VCaP (cell line): ENCODE results near the gene HOXC6.

Experiments
- H3K27ac ChIP-seq: fragments of 450-650 bp; 2 replicates; pipeline ENCODE4 v1.5.1; 2017
- TF ChIP-seq, protein P1 (sequence below): fragments of 450-650 bp; conservative IDR thresholded peaks from 2 replicates; pipeline ENCODE4 v1.5.1; 2017; ENCODE audit warnings: mild to moderate bottlenecking, moderate library complexity

Gene HOXC6

DNA sequence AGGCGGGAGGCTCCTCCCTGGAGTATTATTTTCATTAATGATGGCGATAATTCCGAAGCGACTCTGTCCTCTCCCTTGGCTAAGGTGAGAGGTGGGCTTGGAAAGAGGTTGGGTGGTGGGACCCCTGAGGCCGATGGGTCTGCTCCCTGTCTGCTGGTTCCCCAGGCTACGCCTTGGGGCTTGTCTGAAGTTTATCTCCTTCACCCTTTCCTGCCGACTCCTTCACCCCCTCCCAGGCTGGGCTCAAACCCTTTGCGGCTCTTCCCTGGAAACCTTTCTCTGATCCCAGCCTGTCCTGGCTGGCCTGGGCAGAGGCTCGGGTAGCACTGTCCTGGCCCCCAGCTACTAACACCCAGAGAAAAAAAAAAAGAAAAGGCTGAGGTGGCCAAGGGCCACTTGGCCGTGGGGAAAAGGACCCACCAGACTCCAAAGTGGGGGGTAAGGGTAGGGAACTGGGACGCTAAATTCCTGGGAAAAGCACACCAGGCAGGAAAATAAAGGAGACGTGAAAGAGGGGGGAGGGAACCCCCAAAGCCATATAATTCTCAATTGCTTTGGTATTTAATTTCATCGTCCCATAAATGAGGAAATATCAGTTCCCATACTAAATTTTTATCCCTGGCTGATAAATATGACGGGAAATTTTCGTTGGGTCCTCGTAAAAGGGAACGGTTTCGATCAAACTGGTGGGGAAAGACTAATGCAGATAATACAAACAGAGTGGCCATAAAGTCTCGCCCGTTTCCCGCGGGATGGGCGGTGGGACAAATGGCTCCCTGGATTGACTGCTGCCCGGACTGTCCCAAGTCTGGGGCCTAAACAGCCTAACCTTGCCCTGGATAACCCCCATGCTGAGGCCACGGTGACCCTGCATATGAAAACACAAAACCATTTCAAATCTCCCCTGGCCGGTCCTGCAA is 45.3 kb upstream of the HOXC6 start:
- H3K27ac ChIP-seq = no peak overlapping the region
- TF ChIP-seq, protein P1, sequence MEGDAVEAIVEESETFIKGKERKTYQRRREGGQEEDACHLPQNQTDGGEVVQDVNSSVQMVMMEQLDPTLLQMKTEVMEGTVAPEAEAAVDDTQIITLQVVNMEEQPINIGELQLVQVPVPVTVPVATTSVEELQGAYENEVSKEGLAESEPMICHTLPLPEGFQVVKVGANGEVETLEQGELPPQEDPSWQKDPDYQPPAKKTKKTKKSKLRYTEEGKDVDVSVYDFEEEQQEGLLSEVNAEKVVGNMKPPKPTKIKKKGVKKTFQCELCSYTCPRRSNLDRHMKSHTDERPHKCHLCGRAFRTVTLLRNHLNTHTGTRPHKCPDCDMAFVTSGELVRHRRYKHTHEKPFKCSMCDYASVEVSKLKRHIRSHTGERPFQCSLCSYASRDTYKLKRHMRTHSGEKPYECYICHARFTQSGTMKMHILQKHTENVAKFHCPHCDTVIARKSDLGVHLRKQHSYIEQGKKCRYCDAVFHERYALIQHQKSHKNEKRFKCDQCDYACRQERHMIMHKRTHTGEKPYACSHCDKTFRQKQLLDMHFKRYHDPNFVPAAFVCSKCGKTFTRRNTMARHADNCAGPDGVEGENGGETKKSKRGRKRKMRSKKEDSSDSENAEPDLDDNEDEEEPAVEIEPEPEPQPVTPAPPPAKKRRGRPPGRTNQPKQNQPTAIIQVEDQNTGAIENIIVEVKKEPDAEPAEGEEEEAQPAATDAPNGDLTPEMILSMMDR = no peak

DNA sequence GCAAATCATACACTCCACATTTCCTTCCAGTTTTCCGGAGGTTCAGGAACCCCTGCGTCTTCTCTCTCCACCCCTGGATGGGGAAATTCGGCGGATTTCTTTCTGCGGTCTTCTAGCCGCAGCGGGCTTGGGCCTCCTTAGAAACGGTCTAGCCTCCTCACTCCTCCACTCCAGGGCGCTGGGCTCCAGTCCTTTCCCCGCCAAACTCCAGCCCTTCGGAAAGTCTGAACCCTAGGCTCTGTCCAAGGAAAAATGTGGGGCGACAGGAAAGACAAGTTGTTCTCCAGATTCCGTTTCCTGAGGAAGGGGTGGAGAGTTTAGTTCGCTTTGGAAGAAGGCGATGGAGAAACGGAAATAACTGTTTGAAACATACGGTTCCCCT is 44.7 kb upstream of the HOXC6 start:
- H3K27ac ChIP-seq = no peak overlapping the region
- TF ChIP-seq, protein P1 = no peak

- H3K27ac ChIP-seq = no peak overlapping the region
- TF ChIP-seq, protein P1 = no peak
Observed at GRCh38 chr12:53983950-53984572, 44.2 kb upstream of the HOXC6 start.

- TF ChIP-seq, protein P1 = peak; percentile 32; the same call in 1 of the 2 replicates
- no peak within 1 kb of the TSS for H3K27ac ChIP-seq
Observed at GRCh38 chr12:53984901-53985691, 43.1 kb upstream of the HOXC6 start, which contains the start of gene HOXC10. Gene HOXC10, plus strand, starts transcription at chr12:53985146. Its CDS starts 114 bp downstream, at chr12:53985260.

- no peak overlapping the region for H3K27ac ChIP-seq
- TF ChIP-seq, protein P1 = no peak
Observed at GRCh38 chr12:53985692-53985993, 42.6 kb upstream of the HOXC6 start.

GRCh38 chr12:53985994-53986685 is 42.1 kb upstream of the HOXC6 start:
- no peak overlapping the region for H3K27ac ChIP-seq
- TF ChIP-seq, protein P1 = no peak
